Body of pancreas (tissue), 4 donors: ENCODE measurements around the gene ALDH1B1. TPM values are rescaled to one million over a fixed set of nuclear protein-coding genes. Genes with fewer than 3 reads are reported as not detected.
A peak's percentile ranks its signal among the peaks of the same experiment; 100 is the strongest.

Source experiments
- ATAC-seq: fragments of 150-250 bp; one replicate; pipeline ENCODE4 v1.9.1; 2016
- DNase-seq, 4 donors: peaks; one replicate each; pipeline ENCODE4 v3.0.0-alpha.2; 2019
- H3K27ac ChIP-seq, 4 donors: fragments of 200-600 bp; sonication (generic); 1 replicate in 3 of 4; 2 replicates in 1 of 4; pipeline versions ENCODE4 v1.5.1 to v1.6.1; 2016 to 2019; ENCODE audit warnings: mild to moderate bottlenecking in 1 of 4, mixed read lengths in 1 of 4, moderate library complexity in 1 of 4
- H3K27me3 ChIP-seq, 2 donors: fragments of 200-600 bp; sonication (generic); one replicate each; pipeline ENCODE4 v1.6.0; 2016; ENCODE audit warnings: mild to moderate bottlenecking in 1 of 2
- H3K36me3 ChIP-seq, 2 donors: fragments of 200-600 bp; sonication (generic); replicated peaks in 1 of 2; 2 replicates each; pipeline ENCODE4 v1.5.1; 2016; ENCODE audit warnings: low read depth in 2 of 2; ENCODE audit not compliant: insufficient read depth in 1 of 2
- H3K4me1 ChIP-seq: fragments of 200-600 bp; sonication (generic); one replicate; pipeline ENCODE4 v1.6.0; 2016
- H3K4me3 ChIP-seq, 2 donors: fragments of 200-600 bp; sonication (generic); 1 replicate in 1 of 2; 2 replicates in 1 of 2; pipeline ENCODE4 v1.5.1; 2016 to 2019
- H3K9me3 ChIP-seq, 3 donors: fragments of 200-600 bp; sonication (generic); 1 replicate in 2 of 3; 2 replicates in 1 of 3; pipeline ENCODE4 v1.5.1; 2016
- CTCF ChIP-seq, 7 experiments: fragments of 450-650 bp in 4 of 7; fragments of 200-600 bp in 3 of 7; sonication (generic) in 3 of 7; IDR thresholded peaks; one replicate each; pipeline ENCODE4 v1.5.1; 2016 to 2019; ENCODE audit warnings: antibody characterized with exemption in 7 of 7
- POLR2A ChIP-seq, 3 donors: fragments of 450-650 bp; IDR thresholded peaks; one replicate each; pipeline ENCODE4 v1.6.1; 2016; ENCODE audit warnings: antibody characterized with exemption in 3 of 3, mild to moderate bottlenecking in 2 of 3
- WGBS, 2 donors: methylation state at CpG; one replicate each; pipeline ENCODE4 v1.1.5; 2017; 5-methylcytosine and 5-hydroxymethylcytosine counted together
- intact Hi-C: fragments of 100-400 bp; cut with DNase I; formaldehyde crosslinking; loops from one replicate; pipeline ENCODE4 v1.15.1; 2023
- total RNA-seq, 2 donors: library from RNA; depleted of rRNA; stranded (reverse); fragments of >200 nt; gene quantifications; one replicate each; pipeline ENCODE4 v1.1.0, GENCODE V29; 2016

Gene ALDH1B1
- total RNA-seq, 2 donors from 2014 or later = 11.7 to 17.5 TPM

GRCh38 chr9:38423273-38423972, 30.9 kb downstream of the ALDH1B1 start:
- Histone ChIP-seq H3K4me3 (no peak overlapping the region), H3K36me3 (no peaks in the 10 kb centered on the region), H3K9me3 (no peaks in the 10 kb centered on the region), H3K27ac (no peak overlapping the region), H3K4me1 (peaks cover 9% of the 10 kb centered on the region), H3K27me3 (no peaks in the 10 kb centered on the region)
- ATAC-seq (no peak), DNase-seq (no peak)
- TF ChIP-seq CTCF (IDR thresholded peaks at IDR 0.05) (no peak), POLR2A (IDR thresholded peaks at IDR 0.05) (no peak)
- 40 to 68% methylated on average over 7 to 15 of the region's 15 CpGs for WGBS, 2 donors
- intact Hi-C loops = no loop called here

- H3K27me3 ChIP-seq = no peaks in the 10 kb centered on the region
- WGBS, 2 donors = 2 to 4% methylated on average over 18 to 104 of the region's 115 CpGs
- DNase-seq = peak in 1 of 4 donors; percentile 47
- H3K4me1 ChIP-seq = peaks cover 9% of the 10 kb centered on the region
- no peak within 1 kb of the TSS for H3K27ac ChIP-seq
- H3K9me3 ChIP-seq = no peaks in the 10 kb centered on the region
- TF ChIP-seq POLR2A (IDR thresholded peaks at IDR 0.05) (no peak), CTCF (IDR thresholded peaks at IDR 0.05) (no peak)
- peak; percentile 78 for ATAC-seq
- no peaks in the 10 kb centered on the region for H3K36me3 ChIP-seq
- intact Hi-C loops = no loop called here
- no peak within 1 kb of the TSS for H3K4me3 ChIP-seq
Observed at GRCh38 chr9:38423973-38424843, 31.7 kb downstream of the ALDH1B1 start, which contains the start of gene IGFBPL1. Gene IGFBPL1, minus strand, starts transcription at chr9:38424454. Its CDS starts 30 bp downstream, at chr9:38424424.

GRCh38 chr9:38424918-38425317, 32.4 kb downstream of the ALDH1B1 start:
- Histone ChIP-seq H3K4me3 (no peak overlapping the region), H3K9me3 (no peaks in the 10 kb centered on the region), H3K27me3 (no peaks in the 10 kb centered on the region), H3K4me1 (peaks cover 9% of the 10 kb centered on the region), H3K27ac (no peak overlapping the region), H3K36me3 (no peaks in the 10 kb centered on the region)
- no peak for DNase-seq
- TF ChIP-seq POLR2A (IDR thresholded peaks at IDR 0.05) (no peak), CTCF (IDR thresholded peaks at IDR 0.05) (no peak)
- intact Hi-C loops = no loop called here
- 60 to 66% methylated on average over 4 of the region's 4 CpGs for WGBS, 2 donors
- ATAC-seq = no peak

GRCh38 chr9:38428062-38428461, 35.6 kb downstream of the ALDH1B1 start:
- no peak for TF ChIP-seq POLR2A (IDR thresholded peaks at IDR 0.05)
- TF ChIP-seq CTCF (IDR thresholded peaks at IDR 0.05) = no peak
- H3K9me3 ChIP-seq = no peaks in the 10 kb centered on the region
- H3K4me3 ChIP-seq = no peak overlapping the region
- 63 to 71% methylated on average over 1 of the region's 1 CpG for WGBS, 2 donors
- H3K4me1 ChIP-seq = peaks cover 9% of the 10 kb centered on the region
- no peaks in the 10 kb centered on the region for H3K27me3 ChIP-seq
- H3K36me3 ChIP-seq = no peaks in the 10 kb centered on the region
- intact Hi-C loops = no loop called here
- H3K27ac ChIP-seq = no peak overlapping the region
- ATAC-seq (no peak), DNase-seq (no peak)
